ENCODE data around the gene NATD1.

DNA sequence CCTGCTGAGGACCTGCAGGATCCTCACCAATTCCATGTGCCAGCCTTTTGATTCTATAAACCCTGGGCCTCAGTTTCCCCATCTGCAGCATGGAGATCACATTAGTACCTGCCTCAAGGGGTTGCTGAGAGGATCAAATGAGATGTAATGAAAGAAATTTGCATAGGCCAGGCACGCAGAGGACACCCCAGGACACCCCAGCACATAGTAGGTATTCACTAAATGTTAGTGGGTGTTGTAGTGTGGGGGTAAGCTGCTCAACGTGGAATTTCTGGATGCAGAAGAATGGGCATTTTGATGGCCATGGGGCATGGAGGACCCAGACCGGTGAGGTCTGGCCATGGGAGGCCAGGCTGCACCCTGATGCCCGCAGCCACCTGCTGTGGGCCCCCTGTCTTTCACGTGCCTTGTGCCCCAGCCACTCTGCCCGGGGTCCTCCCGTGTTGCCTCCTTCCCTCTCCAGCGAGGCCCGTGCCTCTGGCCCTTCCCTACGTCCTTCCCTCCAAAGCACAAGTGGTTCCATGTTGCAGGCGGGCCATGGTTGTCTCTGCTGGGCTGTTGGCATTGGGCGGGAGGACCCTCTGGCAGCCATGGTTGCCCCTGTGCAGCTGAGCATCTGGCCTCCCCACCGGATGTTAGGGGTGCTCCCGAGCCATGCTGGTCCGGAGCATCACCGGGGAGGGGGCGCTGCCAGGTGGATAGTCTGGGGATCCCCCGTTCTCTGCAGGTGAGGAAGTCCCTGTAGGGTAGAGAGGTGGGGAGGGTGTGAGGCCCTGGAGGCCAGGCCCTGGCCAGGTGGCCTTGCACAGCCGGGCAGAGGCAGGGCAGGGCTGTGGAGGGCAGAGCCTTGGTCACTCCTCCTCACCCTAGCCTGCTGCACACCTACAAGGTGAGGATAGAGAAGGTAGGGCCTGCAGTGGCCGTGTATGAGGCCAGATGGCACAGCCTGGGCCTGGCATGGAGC is 39.9 kb upstream of the NATD1 start:
- TF ChIP-seq, protein P1, sequence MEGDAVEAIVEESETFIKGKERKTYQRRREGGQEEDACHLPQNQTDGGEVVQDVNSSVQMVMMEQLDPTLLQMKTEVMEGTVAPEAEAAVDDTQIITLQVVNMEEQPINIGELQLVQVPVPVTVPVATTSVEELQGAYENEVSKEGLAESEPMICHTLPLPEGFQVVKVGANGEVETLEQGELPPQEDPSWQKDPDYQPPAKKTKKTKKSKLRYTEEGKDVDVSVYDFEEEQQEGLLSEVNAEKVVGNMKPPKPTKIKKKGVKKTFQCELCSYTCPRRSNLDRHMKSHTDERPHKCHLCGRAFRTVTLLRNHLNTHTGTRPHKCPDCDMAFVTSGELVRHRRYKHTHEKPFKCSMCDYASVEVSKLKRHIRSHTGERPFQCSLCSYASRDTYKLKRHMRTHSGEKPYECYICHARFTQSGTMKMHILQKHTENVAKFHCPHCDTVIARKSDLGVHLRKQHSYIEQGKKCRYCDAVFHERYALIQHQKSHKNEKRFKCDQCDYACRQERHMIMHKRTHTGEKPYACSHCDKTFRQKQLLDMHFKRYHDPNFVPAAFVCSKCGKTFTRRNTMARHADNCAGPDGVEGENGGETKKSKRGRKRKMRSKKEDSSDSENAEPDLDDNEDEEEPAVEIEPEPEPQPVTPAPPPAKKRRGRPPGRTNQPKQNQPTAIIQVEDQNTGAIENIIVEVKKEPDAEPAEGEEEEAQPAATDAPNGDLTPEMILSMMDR (IDR thresholded peaks at IDR 0.05): no peak
- no peak for TF ChIP-seq POLR2A (IDR thresholded peaks at IDR 0.05)
